ENCODE results near the gene FBXW7.

FBXW7 gene

GRCh38 chr4:152540293-152540674, 4.4 kb upstream of the FBXW7 start:
- Histone ChIP-seq H3K27me3 (ENCODE audit: control insufficient read depth, insufficient read depth, low read length) (no peaks in the 10 kb centered on the region), H3K36me3 (ENCODE audit: control insufficient read depth, insufficient read depth, low read length) (peaks cover 3% of the 10 kb centered on the region), H3K4me3 (ENCODE audit: low read depth, low read length) (no peak overlapping the region), H3K4me1 (ENCODE audit: control insufficient read depth, insufficient read depth, low read length) (peaks cover 5% of the 10 kb centered on the region), H3K9ac (ENCODE audit: low read depth, low read length) (no peak overlapping the region), H3K9me3 (ENCODE audit: control insufficient read depth, insufficient read depth, low read length) (no peaks in the 10 kb centered on the region)

GRCh38 chr4:152539556-152540292, 3.8 kb upstream of the FBXW7 start:
- peaks cover 3% of the 10 kb centered on the region for H3K36me3 ChIP-seq (ENCODE audit: control insufficient read depth, insufficient read depth, low read length)
- H3K9ac ChIP-seq (ENCODE audit: low read depth, low read length) = no peak overlapping the region
- peaks cover 5% of the 10 kb centered on the region for H3K4me1 ChIP-seq (ENCODE audit: control insufficient read depth, insufficient read depth, low read length)
- no peaks in the 10 kb centered on the region for H3K9me3 ChIP-seq (ENCODE audit: control insufficient read depth, insufficient read depth, low read length)
- H3K4me3 ChIP-seq (ENCODE audit: low read depth, low read length) = no peak overlapping the region
- no peaks in the 10 kb centered on the region for H3K27me3 ChIP-seq (ENCODE audit: control insufficient read depth, insufficient read depth, low read length)

GRCh38 chr4:152537881-152538280, 2.0 kb upstream of the FBXW7 start:
- Histone ChIP-seq H3K9me3 (ENCODE audit: control insufficient read depth, insufficient read depth, low read length) (no peaks in the 10 kb centered on the region), H3K27me3 (ENCODE audit: control insufficient read depth, insufficient read depth, low read length) (no peaks in the 10 kb centered on the region), H3K4me1 (ENCODE audit: control insufficient read depth, insufficient read depth, low read length) (peaks cover 5% of the 10 kb centered on the region), H3K4me3 (ENCODE audit: low read depth, low read length) (no peak overlapping the region), H3K9ac (ENCODE audit: low read depth, low read length) (no peak overlapping the region), H3K36me3 (ENCODE audit: control insufficient read depth, insufficient read depth, low read length) (peaks cover 3% of the 10 kb centered on the region)

- H3K36me3 ChIP-seq (ENCODE audit: control insufficient read depth, insufficient read depth, low read length) = peaks cover 3% of the 10 kb centered on the region
- no peaks in the 10 kb centered on the region for H3K27me3 ChIP-seq (ENCODE audit: control insufficient read depth, insufficient read depth, low read length)
- H3K9ac ChIP-seq (ENCODE audit: low read depth, low read length) = peak overlapping the region; percentile 94
- H3K4me3 ChIP-seq (ENCODE audit: low read depth, low read length) = peak overlapping the region; percentile 97
- H3K9me3 ChIP-seq (ENCODE audit: control insufficient read depth, insufficient read depth, low read length) = no peaks in the 10 kb centered on the region
- peaks cover 5% of the 10 kb centered on the region for H3K4me1 ChIP-seq (ENCODE audit: control insufficient read depth, insufficient read depth, low read length)
These were observed 772 bp upstream of the FBXW7 start for GRCh38 chr4:152536545-152537182.

GRCh38 chr4:152535360-152535902, 461 bp downstream of the FBXW7 start:
- H3K4me1 ChIP-seq (ENCODE audit: control insufficient read depth, insufficient read depth, low read length) = peaks cover 5% of the 10 kb centered on the region
- no peaks in the 10 kb centered on the region for H3K27me3 ChIP-seq (ENCODE audit: control insufficient read depth, insufficient read depth, low read length)

GRCh38 chr4:152534541-152535359, 1.1 kb downstream of the FBXW7 start:
- H3K4me3 ChIP-seq (ENCODE audit: low read depth, low read length) = peak overlapping the region; percentile 45
- H3K36me3 ChIP-seq (ENCODE audit: control insufficient read depth, insufficient read depth, low read length) = peaks cover 3% of the 10 kb centered on the region
- H3K27me3 ChIP-seq (ENCODE audit: control insufficient read depth, insufficient read depth, low read length) = no peaks in the 10 kb centered on the region
- H3K4me1 ChIP-seq (ENCODE audit: control insufficient read depth, insufficient read depth, low read length) = peaks cover 5% of the 10 kb centered on the region
- no peak overlapping the region for H3K9ac ChIP-seq (ENCODE audit: low read depth, low read length)
- H3K9me3 ChIP-seq (ENCODE audit: control insufficient read depth, insufficient read depth, low read length) = no peaks in the 10 kb centered on the region

More at GRCh38 chr4:152535360-152535902, 461 bp downstream of the FBXW7 start:
- H3K36me3 ChIP-seq (ENCODE audit: control insufficient read depth, insufficient read depth, low read length) = peaks cover 3% of the 10 kb centered on the region
- H3K4me3 ChIP-seq (ENCODE audit: low read depth, low read length) = peak overlapping the region; percentile 45
- H3K9ac ChIP-seq (ENCODE audit: low read depth, low read length) = peak overlapping the region; percentile 37
- no peaks in the 10 kb centered on the region for H3K9me3 ChIP-seq (ENCODE audit: control insufficient read depth, insufficient read depth, low read length)

- no peaks in the 10 kb centered on the region for H3K9me3 ChIP-seq (ENCODE audit: control insufficient read depth, insufficient read depth, low read length)
- H3K4me3 ChIP-seq (ENCODE audit: low read depth, low read length) = no peak overlapping the region
- H3K27me3 ChIP-seq (ENCODE audit: control insufficient read depth, insufficient read depth, low read length) = no peaks in the 10 kb centered on the region
- no peaks in the 10 kb centered on the region for H3K4me1 ChIP-seq (ENCODE audit: control insufficient read depth, insufficient read depth, low read length)
- H3K36me3 ChIP-seq (ENCODE audit: control insufficient read depth, insufficient read depth, low read length) = no peaks in the 10 kb centered on the region
- no peak overlapping the region for H3K9ac ChIP-seq (ENCODE audit: low read depth, low read length)
These were observed 4.4 kb downstream of the FBXW7 start for GRCh38 chr4:152531479-152531878.

- Histone ChIP-seq H3K9ac (ENCODE audit: low read depth, low read length) (no peak overlapping the region), H3K36me3 (ENCODE audit: control insufficient read depth, insufficient read depth, low read length) (no peaks in the 10 kb centered on the region), H3K9me3 (ENCODE audit: control insufficient read depth, insufficient read depth, low read length) (no peaks in the 10 kb centered on the region), H3K4me3 (ENCODE audit: low read depth, low read length) (no peak overlapping the region), H3K27me3 (ENCODE audit: control insufficient read depth, insufficient read depth, low read length) (no peaks in the 10 kb centered on the region), H3K4me1 (ENCODE audit: control insufficient read depth, insufficient read depth, low read length) (no peaks in the 10 kb centered on the region)
These were observed 5.3 kb downstream of the FBXW7 start for GRCh38 chr4:152530600-152530999.

GRCh38 chr4:152529880-152530279, 6.0 kb downstream of the FBXW7 start:
- Histone ChIP-seq H3K4me3 (ENCODE audit: low read depth, low read length) (no peak overlapping the region), H3K4me1 (ENCODE audit: control insufficient read depth, insufficient read depth, low read length) (no peaks in the 10 kb centered on the region), H3K9ac (ENCODE audit: low read depth, low read length) (no peak overlapping the region)

GRCh38 chr4:152528060-152528459, 7.8 kb downstream of the FBXW7 start:
- Histone ChIP-seq H3K9me3 (ENCODE audit: control insufficient read depth, insufficient read depth, low read length) (no peaks in the 10 kb centered on the region), H3K9ac (ENCODE audit: low read depth, low read length) (peak overlapping the region; percentile 19), H3K4me1 (ENCODE audit: control insufficient read depth, insufficient read depth, low read length) (no peaks in the 10 kb centered on the region), H3K27me3 (ENCODE audit: control insufficient read depth, insufficient read depth, low read length) (no peaks in the 10 kb centered on the region), H3K4me3 (ENCODE audit: low read depth, low read length) (no peak overlapping the region), H3K36me3 (ENCODE audit: control insufficient read depth, insufficient read depth, low read length) (no peaks in the 10 kb centered on the region)

More at GRCh38 chr4:152529880-152530279, 6.0 kb downstream of the FBXW7 start:
- no peaks in the 10 kb centered on the region for H3K27me3 ChIP-seq (ENCODE audit: control insufficient read depth, insufficient read depth, low read length)
- H3K36me3 ChIP-seq (ENCODE audit: control insufficient read depth, insufficient read depth, low read length) = no peaks in the 10 kb centered on the region
- no peaks in the 10 kb centered on the region for H3K9me3 ChIP-seq (ENCODE audit: control insufficient read depth, insufficient read depth, low read length)

- no peak overlapping the region for H3K9ac ChIP-seq (ENCODE audit: low read depth, low read length)
- no peaks in the 10 kb centered on the region for H3K9me3 ChIP-seq (ENCODE audit: control insufficient read depth, insufficient read depth, low read length)
- H3K36me3 ChIP-seq (ENCODE audit: control insufficient read depth, insufficient read depth, low read length) = no peaks in the 10 kb centered on the region
- H3K4me3 ChIP-seq (ENCODE audit: low read depth, low read length) = no peak overlapping the region
- H3K27me3 ChIP-seq (ENCODE audit: control insufficient read depth, insufficient read depth, low read length) = no peaks in the 10 kb centered on the region
- H3K4me1 ChIP-seq (ENCODE audit: control insufficient read depth, insufficient read depth, low read length) = peaks cover 5% of the 10 kb centered on the region
These were observed 10.0 kb downstream of the FBXW7 start for GRCh38 chr4:152525878-152526277.
